Measurements from ENCODE around the gene VPS35L.

VPS35L gene

GRCh38 chr16:19582050-19582831 is 26.7 kb downstream of the VPS35L start:
- no peak overlapping the region for H3K4me3 ChIP-seq
- no peak overlapping the region for H3K27ac ChIP-seq

- H3K4me3 ChIP-seq, result no peak overlapping the region
- no peak overlapping the region for H3K27ac ChIP-seq
Observed at GRCh38 chr16:19583665-19584300, 28.3 kb downstream of the VPS35L start.

- Histone ChIP-seq H3K4me3 (no peak overlapping the region), H3K27ac (no peak overlapping the region)
Observed at GRCh38 chr16:19588661-19589060, 33.2 kb downstream of the VPS35L start.

- peak overlapping the region in 3 of 21 experiments; percentile 56 to 71 (median 57) for H3K27ac ChIP-seq
Observed at GRCh38 chr16:19589106-19589505, 33.6 kb downstream of the VPS35L start.

GRCh38 chr16:19589771-19590302 is 34.3 kb downstream of the VPS35L start:
- H3K4me3 ChIP-seq, result no peak overlapping the region
- peak overlapping the region in 2 of 21 experiments; percentile 57 to 71 for H3K27ac ChIP-seq

More at GRCh38 chr16:19589106-19589505, 33.6 kb downstream of the VPS35L start:
- no peak overlapping the region for H3K4me3 ChIP-seq

- H3K4me3 ChIP-seq, result no peak overlapping the region
- peak overlapping the region in 3 of 21 experiments; percentile 2 to 39 (median 32) for H3K27ac ChIP-seq
Observed at GRCh38 chr16:19595043-19595767, 39.7 kb downstream of the VPS35L start.

GRCh38 chr16:19598805-19599510 is 43.5 kb downstream of the VPS35L start:
- H3K27ac ChIP-seq, result no peak overlapping the region

GRCh38 chr16:19599968-19600716 is 44.6 kb downstream of the VPS35L start:
- no peak overlapping the region for H3K4me3 ChIP-seq
- no peak overlapping the region for H3K27ac ChIP-seq

More at GRCh38 chr16:19598805-19599510, 43.5 kb downstream of the VPS35L start:
- no peak overlapping the region for H3K4me3 ChIP-seq

- H3K4me3 ChIP-seq, result no peak overlapping the region
- no peak overlapping the region for H3K27ac ChIP-seq
Observed at GRCh38 chr16:19601083-19601976, 45.8 kb downstream of the VPS35L start.

GRCh38 chr16:19604911-19605310 is 49.4 kb downstream of the VPS35L start:
- Histone ChIP-seq H3K27ac (no peak overlapping the region), H3K4me3 (no peak overlapping the region)

- Histone ChIP-seq H3K4me3 (no peak overlapping the region), H3K27ac (no peak overlapping the region)
Observed at GRCh38 chr16:19605701-19606100, 50.2 kb downstream of the VPS35L start.

- Histone ChIP-seq H3K27ac (peak overlapping the region in 5 of 21 experiments; percentile 9 to 40 (median 20)), H3K4me3 (no peak overlapping the region)
Observed at GRCh38 chr16:19607616-19608280, 52.2 kb downstream of the VPS35L start.

GRCh38 chr16:19609359-19609758 is 53.9 kb downstream of the VPS35L start:
- Histone ChIP-seq H3K27ac (no peak overlapping the region), H3K4me3 (no peak overlapping the region)

- H3K4me3 ChIP-seq, result no peak overlapping the region
- no peak overlapping the region for H3K27ac ChIP-seq
Observed at GRCh38 chr16:19610200-19610599, 54.7 kb downstream of the VPS35L start.

- H3K27ac ChIP-seq, result no peak overlapping the region
Observed at GRCh38 chr16:19613834-19614233, 58.3 kb downstream of the VPS35L start.

GRCh38 chr16:19616241-19616640 is 60.7 kb downstream of the VPS35L start:
- no peak overlapping the region for H3K27ac ChIP-seq

More at GRCh38 chr16:19613834-19614233, 58.3 kb downstream of the VPS35L start:
- no peak overlapping the region for H3K4me3 ChIP-seq

GRCh38 chr16:19618876-19619275 is 63.4 kb downstream of the VPS35L start:
- H3K27ac ChIP-seq, result no peak overlapping the region
- H3K4me3 ChIP-seq, result no peak overlapping the region

More at GRCh38 chr16:19616241-19616640, 60.7 kb downstream of the VPS35L start:
- no peak overlapping the region for H3K4me3 ChIP-seq
